Gastrocnemius medialis (tissue), 4 donors: ENCODE results near the gene ABI1. TPM values are rescaled to one million over a fixed set of nuclear protein-coding genes. Genes with fewer than 3 reads are reported as not detected.

Source experiments
- ATAC-seq, 2 donors: fragments of 150-250 bp; one replicate each; pipeline ENCODE4 v1.9.1; 2016
- DNase-seq, 2 donors: peaks; one replicate each; pipeline ENCODE4 v3.0.0-alpha.2; 2019
- H3K27ac ChIP-seq, 4 donors: fragments of 200-600 bp; sonication (generic); 1 replicate in 1 of 4; 2 replicates in 3 of 4; pipeline ENCODE4 v1.5.1; 2016 to 2018; ENCODE audit warnings: mild to moderate bottlenecking in 2 of 4, moderate library complexity in 1 of 4
- H3K27me3 ChIP-seq, 3 donors: fragments of 200-600 bp; sonication (generic) in 2 of 3; 1 replicate in 1 of 3; 2 replicates in 2 of 3; pipeline versions ENCODE4 v1.5.1 to v1.6.0; 2016 to 2019; ENCODE audit warnings: mild to moderate bottlenecking in 1 of 3, moderate library complexity in 1 of 3
- H3K36me3 ChIP-seq, 2 donors: fragments of 200-600 bp; sonication (generic) in 1 of 2; one replicate each; pipeline ENCODE4 v1.5.1; 2017 to 2018
- H3K4me1 ChIP-seq, 2 donors: fragments of 200-600 bp; sonication (generic) in 1 of 2; one replicate each; pipeline ENCODE4 v1.5.1; 2016 to 2017; ENCODE audit warnings: mild to moderate bottlenecking in 2 of 2
- H3K4me3 ChIP-seq, 4 donors: fragments of 200-600 bp; sonication (generic) in 3 of 4; 1 replicate in 1 of 4; 2 replicates in 3 of 4; pipeline ENCODE4 v1.5.1; 2016 to 2019; ENCODE audit warnings: mild to moderate bottlenecking in 2 of 4
- H3K9me3 ChIP-seq, 3 donors: fragments of 200-600 bp; sonication (generic) in 2 of 3; 1 replicate in 1 of 3; 2 replicates in 2 of 3; pipeline ENCODE4 v1.5.1; 2016 to 2019
- CTCF ChIP-seq, 5 experiments: fragments of 450-650 bp in 3 of 5; fragments of 200-600 bp in 2 of 5; sonication (generic) in 2 of 5; IDR thresholded peaks in 4 of 5; conservative IDR thresholded peaks in 1 of 5; 1 replicate in 4 of 5; 2 replicates in 1 of 5; pipeline ENCODE4 v1.5.1; 2016 to 2019; ENCODE audit warnings: antibody characterized with exemption in 5 of 5, mild to moderate bottlenecking in 3 of 5, moderate library complexity in 3 of 5
- POLR2A ChIP-seq, 2 donors: fragments of 450-650 bp; IDR thresholded peaks; one replicate each; pipeline ENCODE4 v1.6.1; 2017; ENCODE audit warnings: antibody characterized with exemption in 2 of 2, mild to moderate bottlenecking in 2 of 2, moderate library complexity in 2 of 2
- in situ Hi-C, 4 donors: fragments of 200-750 bp; cut with MboI; loops; one replicate each; pipeline versions ENCODE4 v1.15.0 to v1.8.0; 2017; ENCODE audit warnings: low sequenced_read_pairs in 4 of 4
- intact Hi-C: fragments of 100-400 bp; cut with DNase I; formaldehyde crosslinking; loops from one replicate; pipeline ENCODE4 v1.15.1; 2023; ENCODE audit warnings: low total_unique reads
- total RNA-seq, 4 donors: library from RNA; depleted of rRNA; stranded (reverse); fragments of >200 nt; gene quantifications; one replicate each; pipeline versions ENCODE4 v1.1.0 to v1.2.3, GENCODE V29; 2016

Gene ABI1
- total RNA-seq, 4 donors from 2014 or later, result 20.9 to 32.6 (median 28.3) TPM

- Histone ChIP-seq H3K4me1 (no peaks in the 10 kb centered on the region), H3K27me3 (peaks cover 0 to 4% (median 0%) of the 10 kb centered on the region in 3 donors), H3K4me3 (no peak overlapping the region), H3K36me3 (no peaks in the 10 kb centered on the region), H3K27ac (no peak overlapping the region), H3K9me3 (no peaks in the 10 kb centered on the region)
- ATAC-seq (no peak), DNase-seq (no peak)
- intact Hi-C loops (no loop called here), in situ Hi-C loops (loop anchor here (10.0 to 25.0 kb wide), 4 partner anchors 146 to 367 kb away; partner anchors contain the start of gene ACBD5 (in 1 of the 4))
- TF ChIP-seq POLR2A (IDR thresholded peaks at IDR 0.05) (no peak), CTCF (IDR thresholded peaks at IDR 0.05 in 4 of 5, conservative IDR thresholded peaks at IDR 0.05 in 1 of 5) (no peak)
These were observed 10.0 kb upstream of the ABI1 start for GRCh38 chr10:26870766-26871165.

GRCh38 chr10:26869528-26869927 lies 8.8 kb upstream of the ABI1 start:
- intact Hi-C loops, result no loop called here
- TF ChIP-seq CTCF (IDR thresholded peaks at IDR 0.05 in 4 of 5, conservative IDR thresholded peaks at IDR 0.05 in 1 of 5) (no peak), POLR2A (IDR thresholded peaks at IDR 0.05) (no peak)
- ATAC-seq, result no peak

GRCh38 chr10:26863351-26864076 lies 2.8 kb upstream of the ABI1 start:
- in situ Hi-C loops (loop anchor here in 2 of 4 donors (10.0 to 25.0 kb wide), 3 partner anchors 151 to 374 kb away; partner anchors contain the start of genes ACBD5 (in 1 of the 2), MASTL (in 1 of the 2) and YME1L1 (in 1 of the 2)), intact Hi-C loops (loop anchor here (5.0 kb wide), 3 partner anchors 166 to 379 kb away; partner anchors contain the start of genes ACBD5, PDSS1 and YME1L1)
- ATAC-seq (no peak), DNase-seq (no peak)
- peaks cover 0 to 4% (median 0%) of the 10 kb centered on the region in 3 donors for H3K27me3 ChIP-seq
- H3K9me3 ChIP-seq, result no peaks in the 10 kb centered on the region
- no peak overlapping the region for H3K4me3 ChIP-seq
- TF ChIP-seq POLR2A (IDR thresholded peaks at IDR 0.05) (no peak), CTCF (IDR thresholded peaks at IDR 0.05 in 4 of 5, conservative IDR thresholded peaks at IDR 0.05 in 1 of 5) (no peak)
- no peaks in the 10 kb centered on the region for H3K36me3 ChIP-seq
- no peak overlapping the region for H3K27ac ChIP-seq
- H3K4me1 ChIP-seq, result peaks cover 10% of the 10 kb centered on the region in 2 donors

More at GRCh38 chr10:26869528-26869927, 8.8 kb upstream of the ABI1 start:
- no peak overlapping the region for H3K27ac ChIP-seq
- H3K9me3 ChIP-seq, result no peaks in the 10 kb centered on the region
- no peaks in the 10 kb centered on the region for H3K4me1 ChIP-seq
- in situ Hi-C loops, result loop anchor here in 2 of 4 donors (10.0 to 25.0 kb wide), 3 partner anchors 157 to 368 kb away; partner anchors contain the start of genes ACBD5 (in 1 of the 2), MASTL (in 1 of the 2) and YME1L1 (in 1 of the 2)
- no peak for DNase-seq
- H3K36me3 ChIP-seq, result no peaks in the 10 kb centered on the region
- no peak overlapping the region for H3K4me3 ChIP-seq
- H3K27me3 ChIP-seq, result peaks cover 0 to 4% (median 0%) of the 10 kb centered on the region in 3 donors

GRCh38 chr10:26861205-26861998 lies 644 bp upstream of the ABI1 start:
- no peaks in the 10 kb centered on the region for H3K36me3 ChIP-seq
- no peaks in the 10 kb centered on the region for H3K27me3 ChIP-seq
- peaks cover 27 to 31% of the 10 kb centered on the region in 2 donors for H3K4me1 ChIP-seq
- no peak for ATAC-seq
- H3K4me3 ChIP-seq, result peak overlapping the region; percentile 50 to 98 (median 92)
- TF ChIP-seq CTCF (IDR thresholded peaks at IDR 0.05 in 4 of 5, conservative IDR thresholded peaks at IDR 0.05 in 1 of 5) (peak; percentile 19 to 84 (median 41)), POLR2A (IDR thresholded peaks at IDR 0.05) (no peak)
- H3K27ac ChIP-seq, result peak overlapping the region in 2 of 4 donors; percentile 37 to 99
- no peaks in the 10 kb centered on the region for H3K9me3 ChIP-seq
- DNase-seq, result no peak
- in situ Hi-C loops, result loop anchor here in 2 of 4 donors (10.0 to 25.0 kb wide), 3 partner anchors 149 to 376 kb away; partner anchors contain the start of genes ACBD5 (in 1 of the 2), MASTL (in 1 of the 2) and YME1L1 (in 1 of the 2)
- intact Hi-C loops, result loop anchor here (1.0 to 5.0 kb wide), 6 partner anchors 20 to 643 kb away; partner anchors contain the start of genes ACBD5, ANKRD26, PDSS1 and RAB18
